Right lobe of liver (tissue), 4 donors: Measurements from ENCODE around the gene ASTE1.

Experiments used
- CTCF ChIP-seq, 4 donors: fragments of 200-600 bp in 3 of 4; fragments of 450-650 bp in 1 of 4; IDR thresholded peaks; one replicate each; pipeline versions ENCODE4 v1.5.1 to v1.8.0; 2016 to 2022; ENCODE audit warnings: antibody characterized with exemption in 4 of 4, mild to moderate bottlenecking in 2 of 4
- POLR2A ChIP-seq: fragments of 450-650 bp; IDR thresholded peaks from one replicate; pipeline ENCODE4 v1.6.1; 2017; ENCODE audit warnings: antibody characterized with exemption, mild to moderate bottlenecking
- donor health status: DM: no; HTN: no; CAD: no.
- donor health status: DM: no; HTN: no; CAD: no.
- donor health status: DM: no; HTN: yes; CAD: no.

GRCh38 chr3:131036200-131036816, 9.7 kb upstream of the ASTE1 start:
- TF ChIP-seq CTCF (IDR thresholded peaks at IDR 0.05) = no peak
- no peak for TF ChIP-seq POLR2A
